Measurements from ENCODE around the gene LRRC59.
A peak's percentile ranks its signal among the peaks of the same experiment; 100 is the strongest.
"Not testable (repeated sequence)": the region's sequence is repeated elsewhere in the genome, so short reads cannot be mapped to it uniquely, and the experiment has no call there.

The LRRC59 gene

DNA sequence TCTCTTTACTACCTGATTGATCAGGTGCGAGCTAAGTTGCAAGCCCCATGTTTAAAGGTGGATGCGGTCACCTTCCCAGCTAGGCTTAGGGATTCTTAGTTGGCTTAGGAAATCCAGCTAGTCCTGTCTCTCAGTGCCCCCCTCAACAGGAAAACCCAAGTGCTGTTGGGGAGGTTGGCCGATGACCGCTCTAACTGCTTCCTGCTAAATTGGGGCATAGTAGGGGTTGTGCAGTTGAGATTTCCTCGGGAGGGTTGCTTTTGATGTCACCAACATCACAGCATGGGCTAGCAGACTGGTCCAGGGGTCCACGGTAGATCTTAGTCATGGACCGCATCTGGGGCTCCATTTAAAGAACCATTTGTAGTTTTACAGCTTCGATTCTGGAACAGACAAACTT, 2.3 kb upstream of the LRRC59 start:
- H3K9ac ChIP-seq (ENCODE audit: low read length in 2 of 2); H3K27me3 ChIP-seq (ENCODE audit: control insufficient read depth in 1 of 2, insufficient read depth in 2 of 2, low read length in 2 of 2); H3K36me3 ChIP-seq (ENCODE audit: control insufficient read depth in 2 of 2, insufficient read depth in 2 of 2, low read length in 2 of 2); H3K4me3 ChIP-seq (ENCODE audit: low read length in 2 of 2); H3K27ac ChIP-seq (ENCODE audit: low read length); H3K9me3 ChIP-seq (ENCODE audit: control insufficient read depth in 2 of 2, low read length in 2 of 2): not testable (repeated sequence)
- H3K4me1 ChIP-seq (ENCODE audit: control insufficient read depth, insufficient read depth, low read length): peaks cover 21% of the 10 kb centered on the region

DNA sequence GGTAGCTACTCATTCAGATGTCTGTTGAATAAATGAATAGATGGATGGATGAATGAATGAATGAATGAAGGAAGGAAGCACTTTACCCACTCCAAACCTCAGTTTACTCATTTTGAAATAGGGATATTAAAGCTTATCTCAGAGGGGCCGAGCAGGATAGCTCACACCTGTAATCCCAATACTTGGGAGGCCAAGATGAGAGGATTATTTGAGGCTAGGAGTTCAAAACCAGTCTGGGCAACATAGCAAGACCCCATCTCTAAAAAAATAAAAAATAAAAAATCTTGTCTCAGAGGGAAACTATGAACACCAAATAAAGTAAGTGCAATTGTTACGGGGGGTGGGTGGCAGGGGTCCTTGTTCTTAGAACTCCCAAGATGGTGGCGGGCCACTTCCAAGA, 1.3 kb upstream of the LRRC59 start:
- H3K9ac ChIP-seq (ENCODE audit: low read length in 2 of 2); H3K4me3 ChIP-seq (ENCODE audit: low read length in 2 of 2); H3K9me3 ChIP-seq (ENCODE audit: control insufficient read depth in 2 of 2, low read length in 2 of 2); H3K27ac ChIP-seq (ENCODE audit: low read length); H3K27me3 ChIP-seq (ENCODE audit: control insufficient read depth in 1 of 2, insufficient read depth in 2 of 2, low read length in 2 of 2): not testable (repeated sequence)
- Histone ChIP-seq H3K36me3 (ENCODE audit: control insufficient read depth in 2 of 2, insufficient read depth in 2 of 2, low read length in 2 of 2) (peaks cover 9 to 13% of the 10 kb centered on the region in 2 donors), H3K4me1 (ENCODE audit: control insufficient read depth, insufficient read depth, low read length) (peaks cover 21% of the 10 kb centered on the region)

DNA sequence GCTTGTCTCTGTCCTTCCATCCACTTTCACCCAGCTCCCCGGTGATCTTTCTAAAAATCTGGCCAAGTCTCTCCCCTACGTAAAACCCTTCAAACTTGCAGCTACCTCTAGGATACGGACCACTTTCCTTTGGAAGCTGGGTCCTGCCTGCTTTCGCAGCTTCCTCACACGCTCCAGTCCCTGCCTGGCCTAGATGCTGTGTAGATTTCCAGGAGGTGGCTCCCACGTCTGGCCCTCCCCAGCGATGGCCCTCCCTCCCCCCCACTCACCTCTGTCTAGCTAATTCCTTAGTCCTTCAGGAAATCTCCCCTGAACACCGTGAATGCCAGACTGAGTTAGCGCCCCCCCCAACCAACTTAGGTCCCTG, 579 bp upstream of the LRRC59 start:
- H3K27me3 ChIP-seq (ENCODE audit: control insufficient read depth in 1 of 2, insufficient read depth in 2 of 2, low read length in 2 of 2): no peaks in the 10 kb centered on the region
- peak overlapping the region; percentile 95 to 96 for H3K4me3 ChIP-seq (ENCODE audit: low read length in 2 of 2)
- H3K36me3 ChIP-seq (ENCODE audit: control insufficient read depth in 2 of 2, insufficient read depth in 2 of 2, low read length in 2 of 2): peaks cover 16 to 20% of the 10 kb centered on the region in 2 donors
- H3K4me1 ChIP-seq (ENCODE audit: control insufficient read depth, insufficient read depth, low read length): peaks cover 21% of the 10 kb centered on the region
- H3K9me3 ChIP-seq (ENCODE audit: control insufficient read depth in 2 of 2, low read length in 2 of 2): no peaks in the 10 kb centered on the region
- no peak overlapping the region for H3K27ac ChIP-seq (ENCODE audit: low read length)
- peak overlapping the region; percentile 60 to 94 for H3K9ac ChIP-seq (ENCODE audit: low read length in 2 of 2)

DNA sequence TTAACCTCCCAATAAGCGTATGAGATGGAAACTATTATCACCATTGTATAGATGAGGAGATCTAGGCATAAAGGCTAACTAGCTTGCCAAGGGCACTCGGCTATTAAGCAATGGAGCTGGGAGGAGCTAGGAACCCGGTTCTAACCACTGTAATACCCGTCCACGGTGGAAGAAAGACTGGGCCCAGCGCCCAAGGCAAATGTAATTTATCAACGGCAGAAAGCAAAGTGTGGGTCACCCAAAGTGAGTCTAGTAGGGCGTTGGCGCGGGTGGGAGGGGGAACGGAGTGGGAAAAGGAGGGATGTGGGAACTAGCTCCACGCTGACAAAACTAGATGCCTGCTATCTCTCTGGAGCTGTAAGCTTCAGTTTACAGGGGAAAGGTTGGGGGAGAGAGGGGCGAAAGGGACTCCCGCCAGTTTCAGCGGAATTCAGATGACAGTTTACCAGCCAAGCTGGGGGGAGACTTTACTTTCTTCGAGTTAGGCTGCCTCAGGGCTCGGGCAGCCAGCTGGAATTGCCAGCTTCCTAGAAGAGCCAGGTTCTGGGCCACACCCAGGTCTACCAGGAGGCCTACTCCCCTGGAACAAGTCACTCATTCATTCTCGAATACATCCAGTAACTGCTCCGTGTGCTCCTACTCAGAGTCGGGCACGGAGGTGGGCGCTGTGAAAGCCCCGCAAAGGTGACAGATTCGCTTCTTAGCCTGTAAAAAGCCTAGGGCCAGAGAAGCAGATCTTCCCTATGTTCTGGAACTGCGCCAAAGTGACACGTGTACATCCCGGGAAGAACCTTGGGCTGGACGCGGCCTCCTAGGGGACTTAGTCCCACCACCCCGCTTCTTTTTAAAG, 837 bp downstream of the LRRC59 start:
- H3K4me3 ChIP-seq (ENCODE audit: low read length in 2 of 2): peak overlapping the region; percentile 95 to 96
- no peaks in the 10 kb centered on the region for H3K27me3 ChIP-seq (ENCODE audit: control insufficient read depth in 1 of 2, insufficient read depth in 2 of 2, low read length in 2 of 2)
- H3K9me3 ChIP-seq (ENCODE audit: control insufficient read depth in 2 of 2, low read length in 2 of 2): no peaks in the 10 kb centered on the region
- H3K27ac ChIP-seq (ENCODE audit: low read length): no peak overlapping the region
- H3K9ac ChIP-seq (ENCODE audit: low read length in 2 of 2): peak overlapping the region; percentile 90 to 94
- peaks cover 30 to 32% of the 10 kb centered on the region in 2 donors for H3K36me3 ChIP-seq (ENCODE audit: control insufficient read depth in 2 of 2, insufficient read depth in 2 of 2, low read length in 2 of 2)
- H3K4me1 ChIP-seq (ENCODE audit: control insufficient read depth, insufficient read depth, low read length): peaks cover 21% of the 10 kb centered on the region

DNA sequence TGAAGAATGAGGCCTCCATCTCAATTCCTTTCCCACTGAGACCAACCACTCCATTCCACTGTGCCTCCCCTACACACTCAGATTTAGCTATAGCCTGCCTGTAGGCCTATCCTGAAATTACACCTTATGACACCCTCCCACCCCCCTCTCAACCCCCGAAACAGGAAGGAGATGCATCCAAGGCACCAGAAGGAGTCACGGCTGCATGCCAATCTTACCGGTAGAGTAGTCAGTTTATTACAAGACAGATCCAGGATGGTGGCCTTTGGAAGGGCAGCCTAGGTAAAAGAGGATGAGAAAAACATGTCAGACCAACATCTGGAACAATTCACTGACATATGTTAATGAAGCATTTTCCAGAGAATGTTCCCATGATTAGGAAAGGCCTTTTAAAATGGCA, 2.6 kb downstream of the LRRC59 start:
- no peak overlapping the region for H3K4me3 ChIP-seq (ENCODE audit: low read length in 2 of 2)
- H3K9ac ChIP-seq (ENCODE audit: low read length in 2 of 2): no peak overlapping the region
- peaks cover 39 to 43% of the 10 kb centered on the region in 2 donors for H3K36me3 ChIP-seq (ENCODE audit: control insufficient read depth in 2 of 2, insufficient read depth in 2 of 2, low read length in 2 of 2)
- H3K27me3 ChIP-seq (ENCODE audit: control insufficient read depth in 1 of 2, insufficient read depth in 2 of 2, low read length in 2 of 2): no peaks in the 10 kb centered on the region
- H3K9me3 ChIP-seq (ENCODE audit: control insufficient read depth in 2 of 2, low read length in 2 of 2): no peaks in the 10 kb centered on the region
- H3K4me1 ChIP-seq (ENCODE audit: control insufficient read depth, insufficient read depth, low read length): peaks cover 21% of the 10 kb centered on the region
- H3K27ac ChIP-seq (ENCODE audit: low read length): no peak overlapping the region

DNA sequence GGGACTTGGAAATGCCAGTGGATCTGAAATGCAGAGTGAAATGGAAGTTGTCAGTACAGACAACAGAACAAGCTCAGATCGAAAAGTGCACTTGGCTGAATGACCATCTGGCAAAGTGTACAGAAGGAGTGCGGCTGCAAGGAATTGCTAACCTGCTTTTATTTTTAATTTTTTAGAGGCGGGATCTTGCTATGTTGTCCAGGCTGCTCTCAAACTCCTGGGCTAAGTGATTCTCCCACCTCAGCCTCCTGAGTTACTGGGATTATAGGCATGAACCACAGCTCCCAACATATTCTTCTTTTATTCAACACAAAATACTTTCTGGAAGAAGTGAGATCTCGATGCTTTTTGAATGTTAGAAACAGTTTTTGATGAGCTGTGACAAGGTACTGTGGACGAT, 3.6 kb downstream of the LRRC59 start:
- peaks cover 21% of the 10 kb centered on the region for H3K4me1 ChIP-seq (ENCODE audit: control insufficient read depth, insufficient read depth, low read length)
- H3K36me3 ChIP-seq (ENCODE audit: control insufficient read depth in 2 of 2, insufficient read depth in 2 of 2, low read length in 2 of 2): peaks cover 48 to 53% of the 10 kb centered on the region in 2 donors
- no peak overlapping the region for H3K4me3 ChIP-seq (ENCODE audit: low read length in 2 of 2)
- H3K27ac ChIP-seq (ENCODE audit: low read length): no peak overlapping the region
- no peak overlapping the region for H3K9ac ChIP-seq (ENCODE audit: low read length in 2 of 2)
- no peaks in the 10 kb centered on the region for H3K27me3 ChIP-seq (ENCODE audit: control insufficient read depth in 1 of 2, insufficient read depth in 2 of 2, low read length in 2 of 2)
- no peaks in the 10 kb centered on the region for H3K9me3 ChIP-seq (ENCODE audit: control insufficient read depth in 2 of 2, low read length in 2 of 2)

DNA sequence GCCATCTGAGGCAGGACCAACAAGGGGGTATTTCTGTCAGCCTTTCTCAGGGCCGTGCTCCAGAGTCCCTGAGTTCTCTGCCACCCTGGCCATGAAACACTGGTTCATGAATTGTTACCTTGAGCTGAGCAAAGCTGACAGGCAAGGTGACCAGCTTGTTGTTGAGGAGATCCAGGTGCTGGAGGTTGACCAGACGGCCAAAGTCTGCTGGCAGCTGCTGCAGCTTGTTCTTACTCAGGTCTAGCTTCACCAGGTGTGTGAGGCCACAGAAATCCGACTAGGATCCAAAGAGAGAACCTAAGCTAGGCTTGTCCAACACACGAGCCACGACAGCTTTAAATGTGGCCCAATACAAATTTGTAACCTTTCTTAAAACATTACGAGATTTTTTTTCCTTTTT, 4.7 kb downstream of the LRRC59 start:
- Histone ChIP-seq H3K36me3 (ENCODE audit: control insufficient read depth in 2 of 2, insufficient read depth in 2 of 2, low read length in 2 of 2) (peaks cover 59 to 62% of the 10 kb centered on the region in 2 donors), H3K9me3 (ENCODE audit: control insufficient read depth in 2 of 2, low read length in 2 of 2) (no peaks in the 10 kb centered on the region), H3K27ac (ENCODE audit: low read length) (no peak overlapping the region), H3K4me3 (ENCODE audit: low read length in 2 of 2) (no peak overlapping the region), H3K9ac (ENCODE audit: low read length in 2 of 2) (peak overlapping the region in 1 of 2 donors; percentile 21), H3K27me3 (ENCODE audit: control insufficient read depth in 1 of 2, insufficient read depth in 2 of 2, low read length in 2 of 2) (no peaks in the 10 kb centered on the region), H3K4me1 (ENCODE audit: control insufficient read depth, insufficient read depth, low read length) (peaks cover 19% of the 10 kb centered on the region)

DNA sequence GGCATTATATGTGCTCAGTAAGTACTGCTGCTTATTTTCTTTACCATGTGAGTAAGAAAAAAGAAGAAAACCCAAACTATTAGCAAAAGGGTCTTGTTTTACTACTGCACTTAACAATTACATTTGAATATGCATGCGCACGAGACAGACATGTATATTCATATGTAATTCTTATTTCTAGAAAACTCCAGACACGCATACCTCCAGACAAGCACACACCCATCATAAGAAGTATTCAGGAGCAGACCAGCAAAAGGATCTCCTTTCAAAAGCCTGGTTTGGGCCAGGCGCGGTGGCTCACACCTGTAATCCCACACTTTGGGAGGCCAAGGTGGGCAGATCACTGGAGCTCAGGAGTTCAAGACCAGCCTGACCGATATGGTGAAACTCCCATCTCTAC, 7.8 kb downstream of the LRRC59 start:
- H3K9ac ChIP-seq (ENCODE audit: low read length in 2 of 2): no peak overlapping the region
- H3K27ac ChIP-seq (ENCODE audit: low read length): no peak overlapping the region
- no peaks in the 10 kb centered on the region for H3K4me1 ChIP-seq (ENCODE audit: control insufficient read depth, insufficient read depth, low read length)
- no peak overlapping the region for H3K4me3 ChIP-seq (ENCODE audit: low read length in 2 of 2)
- no peaks in the 10 kb centered on the region for H3K27me3 ChIP-seq (ENCODE audit: control insufficient read depth in 1 of 2, insufficient read depth in 2 of 2, low read length in 2 of 2)
- peaks cover 79 to 84% of the 10 kb centered on the region in 2 donors for H3K36me3 ChIP-seq (ENCODE audit: control insufficient read depth in 2 of 2, insufficient read depth in 2 of 2, low read length in 2 of 2)
- H3K9me3 ChIP-seq (ENCODE audit: control insufficient read depth in 2 of 2, low read length in 2 of 2): no peaks in the 10 kb centered on the region

DNA sequence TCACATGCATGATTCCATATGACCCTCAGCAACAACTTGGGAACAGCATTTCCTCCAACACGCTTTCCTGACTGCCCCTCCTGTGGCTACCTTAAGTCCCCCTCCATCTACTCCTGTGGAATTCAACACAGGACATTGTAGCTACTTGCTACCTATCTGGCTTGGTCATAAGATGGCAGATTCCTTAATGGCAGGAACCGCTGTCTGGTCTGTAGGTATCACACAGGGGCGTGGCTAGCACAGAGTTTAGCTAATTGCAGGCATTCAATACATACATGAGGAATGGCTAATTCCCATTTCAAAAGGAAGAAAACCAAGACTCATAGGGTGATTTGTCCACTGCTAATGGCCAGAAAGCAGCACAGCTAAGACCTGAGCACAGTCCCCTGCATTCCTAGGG, 8.6 kb downstream of the LRRC59 start:
- Histone ChIP-seq H3K9ac (ENCODE audit: low read length in 2 of 2) (no peak overlapping the region), H3K36me3 (ENCODE audit: control insufficient read depth in 2 of 2, insufficient read depth in 2 of 2, low read length in 2 of 2) (peaks cover 79 to 81% of the 10 kb centered on the region in 2 donors), H3K9me3 (ENCODE audit: control insufficient read depth in 2 of 2, low read length in 2 of 2) (no peaks in the 10 kb centered on the region), H3K4me3 (ENCODE audit: low read length in 2 of 2) (no peak overlapping the region), H3K27ac (ENCODE audit: low read length) (no peak overlapping the region), H3K4me1 (ENCODE audit: control insufficient read depth, insufficient read depth, low read length) (no peaks in the 10 kb centered on the region), H3K27me3 (ENCODE audit: control insufficient read depth in 1 of 2, insufficient read depth in 2 of 2, low read length in 2 of 2) (no peaks in the 10 kb centered on the region)

DNA sequence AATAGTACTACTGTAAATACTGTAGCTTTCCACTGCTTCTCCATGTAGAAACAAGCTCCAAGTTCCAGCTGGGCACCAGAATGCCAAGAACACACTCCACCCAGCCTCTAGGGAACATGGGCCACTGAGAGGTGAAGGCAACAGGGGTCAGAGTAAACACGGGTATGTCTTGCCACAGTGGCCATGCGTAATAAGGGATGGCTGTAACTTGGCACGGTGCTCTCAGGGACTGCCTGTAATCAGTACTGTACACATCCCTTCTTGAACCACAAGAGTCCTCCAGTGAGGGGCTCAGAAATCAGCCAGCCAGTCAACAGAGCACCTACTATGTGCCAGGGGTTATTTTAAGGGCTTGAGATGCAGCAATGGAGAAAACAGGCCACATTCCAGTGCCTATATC, 10.8 kb downstream of the LRRC59 start:
- no peak overlapping the region for H3K27ac ChIP-seq (ENCODE audit: low read length)
- no peaks in the 10 kb centered on the region for H3K27me3 ChIP-seq (ENCODE audit: control insufficient read depth in 1 of 2, insufficient read depth in 2 of 2, low read length in 2 of 2)
- H3K9ac ChIP-seq (ENCODE audit: low read length in 2 of 2): no peak overlapping the region
- H3K9me3 ChIP-seq (ENCODE audit: control insufficient read depth in 2 of 2, low read length in 2 of 2): no peaks in the 10 kb centered on the region
- H3K4me1 ChIP-seq (ENCODE audit: control insufficient read depth, insufficient read depth, low read length): no peaks in the 10 kb centered on the region
- H3K4me3 ChIP-seq (ENCODE audit: low read length in 2 of 2): no peak overlapping the region
- H3K36me3 ChIP-seq (ENCODE audit: control insufficient read depth in 2 of 2, insufficient read depth in 2 of 2, low read length in 2 of 2): peaks cover 75 to 76% of the 10 kb centered on the region in 2 donors

DNA sequence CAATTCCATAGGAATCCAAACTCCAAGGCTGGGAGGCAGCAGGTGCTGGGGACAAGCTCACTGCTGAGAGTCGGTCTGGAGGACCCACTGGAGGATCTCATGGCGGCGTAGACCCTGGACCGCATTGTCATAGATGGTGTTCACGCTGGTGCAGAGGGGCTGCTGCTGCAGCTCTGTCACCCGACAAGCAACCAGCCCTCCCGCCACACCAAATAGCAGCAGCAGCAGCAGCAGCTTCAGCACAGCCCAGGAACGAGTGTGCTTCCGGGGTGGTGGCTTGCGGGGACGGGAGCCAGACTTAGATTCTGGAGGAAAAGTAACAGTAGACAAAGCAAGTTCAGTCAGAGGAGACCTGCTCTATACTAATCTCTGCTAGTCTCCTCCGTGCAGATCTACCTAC, 14.4 kb downstream of the LRRC59 start:
- H3K27ac ChIP-seq (ENCODE audit: low read length): no peak overlapping the region
- no peaks in the 10 kb centered on the region for H3K9me3 ChIP-seq (ENCODE audit: control insufficient read depth in 2 of 2, low read length in 2 of 2)
- H3K36me3 ChIP-seq (ENCODE audit: control insufficient read depth in 2 of 2, insufficient read depth in 2 of 2, low read length in 2 of 2): peaks cover 51 to 58% of the 10 kb centered on the region in 2 donors

More for the DNA sequence above, 14.4 kb downstream of the LRRC59 start:
- H3K27me3 ChIP-seq (ENCODE audit: control insufficient read depth in 1 of 2, insufficient read depth in 2 of 2, low read length in 2 of 2): no peaks in the 10 kb centered on the region
- no peaks in the 10 kb centered on the region for H3K4me1 ChIP-seq (ENCODE audit: control insufficient read depth, insufficient read depth, low read length)
- H3K4me3 ChIP-seq (ENCODE audit: low read length in 2 of 2): no peak overlapping the region
- H3K9ac ChIP-seq (ENCODE audit: low read length in 2 of 2): no peak overlapping the region

Data from stomach smooth muscle (tissue), 2 donors.